Measurements from ENCODE around the gene ACSM6. TPM values are rescaled to one million over a fixed set of nuclear protein-coding genes. Genes with fewer than 3 reads are reported as not detected.
A peak's percentile ranks its signal among the peaks of the same experiment; 100 is the strongest.

The ACSM6 gene
- total RNA-seq, 1 donor from 2014 or later: 0.96 TPM

GRCh38 chr10:95268438-95268837, 74.4 kb downstream of the ACSM6 start:
- DNase-seq (ENCODE audit: low spot score): peak; percentile 84

DNA sequence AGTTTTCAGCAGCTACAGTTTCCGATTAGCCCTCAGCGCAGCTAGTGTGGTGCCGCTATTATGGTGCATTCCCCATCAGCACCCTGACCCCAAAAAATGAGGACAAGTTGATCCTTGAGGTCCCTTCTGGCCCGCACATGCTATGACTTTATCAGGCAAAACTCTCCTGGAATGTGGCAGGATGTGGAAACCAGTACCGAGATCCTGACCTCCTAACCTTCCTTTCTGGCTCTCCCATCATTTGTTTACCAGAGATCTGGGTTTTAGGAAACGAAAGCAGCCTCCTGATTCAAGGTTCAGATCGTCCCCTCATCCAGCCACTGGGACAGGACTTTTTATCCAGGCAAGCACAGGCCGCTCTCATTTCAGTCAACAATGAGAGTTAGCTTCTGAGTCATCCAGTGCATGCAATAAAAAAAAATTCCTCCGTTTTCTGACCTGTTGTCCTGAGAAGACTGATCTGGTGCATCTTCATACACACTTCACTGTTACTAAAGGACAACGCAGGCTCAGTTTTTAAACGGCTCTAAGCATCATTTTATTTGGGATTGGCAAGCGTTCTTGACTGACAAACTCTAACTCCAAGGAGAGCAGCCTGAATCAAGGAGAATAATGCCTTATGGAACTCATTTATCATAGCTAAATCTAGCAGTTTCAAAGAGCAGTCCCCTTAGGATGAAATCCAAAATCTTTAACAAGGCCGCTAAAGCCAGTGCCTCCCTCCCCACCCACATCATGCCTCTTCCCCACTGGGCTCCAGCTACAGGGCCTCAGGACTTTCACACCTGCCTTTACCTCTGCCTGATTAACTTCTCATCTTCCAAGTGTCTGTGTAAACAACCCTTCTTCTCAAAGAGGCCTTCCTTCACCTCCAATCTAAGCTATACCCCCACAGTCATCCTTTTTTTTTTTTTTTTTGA, 79.6 kb downstream of the ACSM6 start:
- DNase-seq (ENCODE audit: low spot score): peak; percentile 69

GRCh38 chr10:95275726-95276366, 81.8 kb downstream of the ACSM6 start:
- DNase-seq (ENCODE audit: low spot score): peak; percentile 48

DNA sequence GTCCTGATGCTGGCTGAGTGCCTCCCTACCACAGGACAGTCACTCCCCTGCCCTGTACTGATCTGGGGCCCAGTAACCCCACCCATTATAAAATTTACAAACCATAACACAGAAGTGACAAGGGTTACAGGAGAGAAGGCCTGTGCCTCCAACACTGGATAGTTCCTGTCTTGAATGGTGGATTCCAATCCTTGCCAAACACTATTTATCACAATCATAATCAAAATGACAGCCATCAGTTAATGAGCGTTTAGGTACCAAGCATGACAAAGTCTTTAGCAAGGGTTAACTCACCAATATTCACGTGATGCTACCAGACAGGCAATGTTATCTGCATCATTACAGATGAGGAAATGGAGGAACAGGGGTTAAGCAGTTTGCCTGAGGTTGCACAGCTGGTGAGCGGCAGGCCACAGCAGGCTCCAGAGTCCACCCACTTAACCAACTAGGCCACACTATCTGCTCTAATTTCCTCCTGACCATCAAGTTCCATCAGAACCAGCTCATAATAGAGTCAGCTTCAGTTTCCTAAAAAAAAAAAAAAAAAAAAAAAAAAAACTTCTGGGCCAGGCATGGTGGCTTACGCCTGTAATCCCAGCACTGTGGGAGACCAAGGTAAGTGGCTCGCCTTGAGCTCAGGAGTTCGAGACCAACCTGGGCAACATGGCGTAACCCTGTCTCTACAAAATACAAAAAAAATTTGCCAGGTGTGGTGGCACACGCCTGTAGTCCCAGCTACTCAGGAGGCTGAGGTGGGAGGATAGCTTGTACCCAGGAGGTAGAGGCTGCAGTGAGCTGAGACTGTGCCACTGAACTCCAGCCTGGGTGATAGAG, 82.5 kb downstream of the ACSM6 start:
- no peak for DNase-seq (ENCODE audit: low spot score)

DNA sequence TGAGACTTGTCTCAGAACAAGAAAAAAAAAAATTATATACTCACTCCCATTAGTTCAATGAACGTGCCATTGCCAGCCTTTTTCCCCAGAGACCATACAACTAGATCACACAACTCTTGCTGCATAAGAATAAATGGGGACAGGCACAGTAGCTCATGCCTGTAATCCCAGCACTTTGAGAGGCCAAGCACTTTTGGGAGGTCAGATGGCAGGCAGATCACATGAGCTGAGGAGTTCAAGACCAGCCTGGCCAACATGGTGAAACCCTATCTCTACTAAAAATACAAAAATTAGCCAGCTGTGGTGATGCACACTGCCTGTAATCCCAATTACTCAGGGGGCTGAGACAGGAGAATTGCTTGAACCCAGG, 83.1 kb downstream of the ACSM6 start:
- no peak for DNase-seq (ENCODE audit: low spot score)

DNA sequence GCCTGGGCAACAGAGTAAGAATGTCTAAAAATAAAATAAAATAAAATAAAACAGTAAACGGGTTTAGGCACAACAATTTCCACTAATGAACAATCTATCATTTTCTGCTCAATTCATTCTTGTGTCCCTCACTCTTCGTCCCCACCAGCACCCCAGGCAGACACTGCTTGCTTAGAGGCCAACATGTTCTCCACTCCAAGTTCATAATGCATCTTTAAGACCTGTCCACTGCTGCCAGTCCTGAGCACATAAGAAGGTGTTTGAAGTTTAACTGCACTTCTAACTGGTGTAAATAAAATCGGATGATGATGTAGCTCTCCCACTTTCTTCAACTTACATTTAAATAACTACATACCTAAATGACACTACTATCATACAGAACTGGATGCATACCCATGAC, 83.6 kb downstream of the ACSM6 start:
- DNase-seq (ENCODE audit: low spot score): no peak

Other genes starting within 250 kb of the ACSM6 start
- 5.1 TPM for gene CYP2C8, start 124.7 kb upstream of the ACSM6 start, total RNA-seq (ENCODE audit: insufficient read depth, low replicate concordance)
- 38.0 TPM for gene PDLIM1, start 96.8 kb downstream of the ACSM6 start, total RNA-seq (ENCODE audit: insufficient read depth, low replicate concordance)

All from umbilical cord (tissue), 2 donors.